Measurements from ENCODE around the gene SMCO2. TPM values are rescaled to one million over a fixed set of nuclear protein-coding genes. Genes with fewer than 3 reads are reported as not detected.

The SMCO2 gene
- total and polyA plus RNA-seq, 2 of the 8 experiments (the other 6 are each of a cell fraction or from before 2014, with no cell fraction given) = 0.24 to 0.80 TPM

DNA sequence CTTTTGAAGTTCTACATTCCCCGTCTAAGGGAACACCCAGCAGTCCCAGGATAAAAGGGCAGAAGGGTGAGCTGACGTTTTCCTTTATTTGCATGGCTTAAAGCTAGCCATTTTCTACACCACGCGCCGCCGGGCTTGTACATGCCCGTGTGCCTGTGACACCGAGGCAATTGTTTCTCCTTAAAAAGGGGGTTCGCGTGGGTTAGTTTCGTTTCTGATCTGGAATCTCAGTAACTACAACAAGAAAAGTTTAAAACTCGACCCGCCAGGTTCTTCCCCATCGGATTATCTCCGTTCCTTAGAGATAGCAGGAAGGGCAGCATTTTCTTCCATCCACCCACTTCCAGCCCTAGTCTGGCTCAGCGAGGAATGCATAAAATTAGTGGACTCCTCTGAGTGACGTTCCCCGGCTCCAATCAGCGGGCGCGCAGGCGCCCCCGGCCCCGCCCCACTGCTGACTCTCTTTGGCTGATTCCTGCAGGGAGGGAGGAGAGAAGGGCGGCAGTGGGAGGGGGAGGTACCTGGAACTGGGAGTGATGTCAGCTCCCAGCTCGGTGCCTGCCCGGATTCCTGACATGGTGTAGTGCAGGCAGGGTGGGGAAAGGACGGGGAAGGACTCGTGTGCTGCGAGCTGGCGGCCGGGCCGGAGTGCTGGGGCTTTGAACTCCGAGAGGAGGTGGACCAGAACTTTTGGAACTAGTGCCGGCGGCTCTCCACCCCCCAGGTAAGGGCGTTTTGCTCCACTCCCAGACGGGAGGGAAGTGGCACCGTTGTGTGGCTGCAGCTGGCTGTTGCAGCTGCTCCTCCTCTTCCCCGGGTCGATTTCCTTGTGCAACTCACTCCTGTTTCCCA, 77.3 kb downstream of the SMCO2 start, which contains the start of gene PPFIBP1 (continued):
- TF ChIP-seq TEAD4 (IDR thresholded peaks at IDR 0.05; ENCODE audit: low read depth, low read length) (peak; percentile 47; the same call in 1 of the 2 replicates), POLR2A (IDR thresholded peaks at IDR 0.05; ENCODE audit: control extremely low read depth in 1 of 2, low read depth in 2 of 2, low read length in 2 of 2) (peak; percentile 70 to 91), POLR2AphosphoS5 (IDR thresholded peaks at IDR 0.05; ENCODE audit: low read depth, low read length) (peak; percentile 81), SAP30 (IDR thresholded peaks at IDR 0.05; ENCODE audit: insufficient read depth, insufficient replicate concordance, low read length) (no peak), CEBPB (IDR thresholded peaks at IDR 0.05; ENCODE audit: low read depth, low read length) (no peak), SRF (IDR thresholded peaks at IDR 0.05; ENCODE audit: low read depth, low read length) (no peak), GABPA (IDR thresholded peaks at IDR 0.05; ENCODE audit: borderline replicate concordance, insufficient read depth, low read length) (no peak; the same call in 1 of the 2 replicates), JUN (IDR thresholded peaks at IDR 0.05; ENCODE audit: low read depth, low read length) (no peak), SIN3A (conservative IDR thresholded peaks at IDR 0.05 in 1 of 2, IDR thresholded peaks at IDR 0.05 in 1 of 2; ENCODE audit: low read depth in 1 of 2, low read length in 2 of 2) (peak; percentile 10 to 38; a peak in 1 of 4 replicates), EZH2 (IDR thresholded peaks at IDR 0.05; ENCODE audit: low read depth, low read length, severe bottlenecking) (no peak), BCL11A (IDR thresholded peaks at IDR 0.05; ENCODE audit: low read depth in 2 of 2, low read length in 2 of 2) (no peak), MAFK (IDR thresholded peaks at IDR 0.05; ENCODE audit: low read depth, low read length) (no peak), PHF8 (conservative IDR thresholded peaks at IDR 0.05; ENCODE audit: low read depth, low read length) (peak; percentile 86), SIRT6 (IDR thresholded peaks at IDR 0.05; ENCODE audit: low read length) (no peak), CREB1 (IDR thresholded peaks at IDR 0.05) (peak; percentile 38; the same call in 1 of the 2 replicates), TAF1 (IDR thresholded peaks at IDR 0.05; ENCODE audit: low read depth, low read length) (peak; percentile 72), HDAC6 (IDR thresholded peaks at IDR 0.05; ENCODE audit: low read depth, low read length) (no peak), RFX5 (IDR thresholded peaks at IDR 0.05; ENCODE audit: borderline replicate concordance, low read depth, low read length) (no peak), FOSL1 (IDR thresholded peaks at IDR 0.05; ENCODE audit: insufficient read depth, low read depth, low read length) (no peak)
- TF ChIP-seq, protein P1, sequence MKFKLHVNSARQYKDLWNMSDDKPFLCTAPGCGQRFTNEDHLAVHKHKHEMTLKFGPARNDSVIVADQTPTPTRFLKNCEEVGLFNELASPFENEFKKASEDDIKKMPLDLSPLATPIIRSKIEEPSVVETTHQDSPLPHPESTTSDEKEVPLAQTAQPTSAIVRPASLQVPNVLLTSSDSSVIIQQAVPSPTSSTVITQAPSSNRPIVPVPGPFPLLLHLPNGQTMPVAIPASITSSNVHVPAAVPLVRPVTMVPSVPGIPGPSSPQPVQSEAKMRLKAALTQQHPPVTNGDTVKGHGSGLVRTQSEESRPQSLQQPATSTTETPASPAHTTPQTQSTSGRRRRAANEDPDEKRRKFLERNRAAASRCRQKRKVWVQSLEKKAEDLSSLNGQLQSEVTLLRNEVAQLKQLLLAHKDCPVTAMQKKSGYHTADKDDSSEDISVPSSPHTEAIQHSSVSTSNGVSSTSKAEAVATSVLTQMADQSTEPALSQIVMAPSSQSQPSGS (IDR thresholded peaks at IDR 0.05; ENCODE audit: low read length) = peak; percentile 81
- TF ChIP-seq, protein P2, sequence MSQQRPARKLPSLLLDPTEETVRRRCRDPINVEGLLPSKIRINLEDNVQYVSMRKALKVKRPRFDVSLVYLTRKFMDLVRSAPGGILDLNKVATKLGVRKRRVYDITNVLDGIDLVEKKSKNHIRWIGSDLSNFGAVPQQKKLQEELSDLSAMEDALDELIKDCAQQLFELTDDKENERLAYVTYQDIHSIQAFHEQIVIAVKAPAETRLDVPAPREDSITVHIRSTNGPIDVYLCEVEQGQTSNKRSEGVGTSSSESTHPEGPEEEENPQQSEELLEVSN (IDR thresholded peaks at IDR 0.05) = no peak
- TF ChIP-seq, protein P3, sequence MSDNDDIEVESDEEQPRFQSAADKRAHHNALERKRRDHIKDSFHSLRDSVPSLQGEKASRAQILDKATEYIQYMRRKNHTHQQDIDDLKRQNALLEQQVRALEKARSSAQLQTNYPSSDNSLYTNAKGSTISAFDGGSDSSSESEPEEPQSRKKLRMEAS (IDR thresholded peaks at IDR 0.05) = peak; percentile 65

All from H1 (cell line).